Fibroblast of lung (primary cell): Measurements from ENCODE around the gene CHD2.

Experiments used
- CTCF ChIP-seq, 2 donors: IDR thresholded peaks in 1 of 2; conservative IDR thresholded peaks in 1 of 2; 1 replicate in 1 of 2; 2 replicates in 1 of 2; pipeline ENCODE4 v1.5.1; 2011 to 2012; ENCODE audit warnings: low read length in 2 of 2, control low read depth in 1 of 2, inconsistent platforms in 1 of 2, low read depth in 1 of 2, mild to moderate bottlenecking in 1 of 2
- EZH2 ChIP-seq: IDR thresholded peaks from 2 replicates; pipeline ENCODE4 v1.5.1; 2012; ENCODE audit warnings: low read length, control low read depth, mild to moderate bottlenecking; ENCODE audit errors: missing control alignments

GRCh38 chr15:92934716-92935115, 34.6 kb downstream of the CHD2 start:
- no peak for TF ChIP-seq CTCF (conservative IDR thresholded peaks at IDR 0.05 in 1 of 2, IDR thresholded peaks at IDR 0.05 in 1 of 2; ENCODE audit: low read depth in 1 of 2, low read length in 2 of 2)
- no peak for TF ChIP-seq EZH2
